ENCODE data around the gene RFC4. TPM values are rescaled to one million over a fixed set of nuclear protein-coding genes. Genes with fewer than 3 reads are reported as not detected.

RFC4 gene
- total and polyA plus RNA-seq, 2 of the 13 experiments (the other 11 are each of a cell fraction or from before 2014, with no cell fraction given): 18.5 to 103 TPM

- no peak for DNase-seq (ENCODE audit: low spot score)
- peaks cover 17% of the 10 kb centered on the region for H3K4me1 ChIP-seq (ENCODE audit: insufficient read depth, low read length)
- in situ Hi-C loops (cut with HindIII; ENCODE audit: extremely low pct_ligation_motif_present, low pct_unique_long_range_greater_than_20kb) (no loop called here), intact Hi-C loops (cut with micrococcal nuclease; ENCODE audit: unreplicated experiment) (no loop called here)
- no peak overlapping the region for H3K4me2 ChIP-seq (ENCODE audit: low read depth, low read length)
- TF ChIP-seq ZEB1 (IDR thresholded peaks at IDR 0.05; ENCODE audit: insufficient replicate concordance, low read depth): no peak
- TF ChIP-seq TSC22D2 (CRISPR knock-in tag; IDR thresholded peaks at IDR 0.05; ENCODE audit: borderline replicate concordance): no peak
- no peak for TF ChIP-seq CBFB (CRISPR knock-in tag; IDR thresholded peaks at IDR 0.05)
- no peak for TF ChIP-seq KMT2A (CRISPR knock-in tag; IDR thresholded peaks at IDR 0.05)
- no peak for TF ChIP-seq ZBTB3 (CRISPR knock-in tag; IDR thresholded peaks at IDR 0.05; ENCODE audit: borderline replicate concordance, low read depth)
- no peak for TF ChIP-seq ARHGAP35 (CRISPR knock-in tag; IDR thresholded peaks at IDR 0.05; ENCODE audit: borderline replicate concordance)
- TF ChIP-seq MYC (CRISPR knock-in tag; IDR thresholded peaks at IDR 0.05; ENCODE audit: borderline replicate concordance): no peak
- no peak for TF ChIP-seq ZNF101 (CRISPR knock-in tag; IDR thresholded peaks at IDR 0.05; ENCODE audit: borderline replicate concordance, low read depth)
- TF ChIP-seq MTERF4 (CRISPR knock-in tag; IDR thresholded peaks at IDR 0.05): no peak
- no peak for TF ChIP-seq GMEB1 (CRISPR knock-in tag; IDR thresholded peaks at IDR 0.05; ENCODE audit: borderline replicate concordance)
- no peak for TF ChIP-seq ZNF3 (CRISPR knock-in tag; IDR thresholded peaks at IDR 0.05)
- TF ChIP-seq ZNF749 (CRISPR knock-in tag; IDR thresholded peaks at IDR 0.05; ENCODE audit: borderline replicate concordance): no peak
- no peak for TF ChIP-seq TCF7L2 (IDR thresholded peaks at IDR 0.05; ENCODE audit: low read depth, low read length)
- TF ChIP-seq ZNF674 (CRISPR knock-in tag; IDR thresholded peaks at IDR 0.05; ENCODE audit: low read depth): no peak
- TF ChIP-seq NCOA2 (CRISPR knock-in tag; IDR thresholded peaks at IDR 0.05): no peak
- no peak for TF ChIP-seq HCFC1 (IDR thresholded peaks at IDR 0.05; ENCODE audit: low read depth, low read length)
- no peak for FAIRE-seq
- POLR2A ChIA-PET: no interaction called here
- ATAC-seq: no peak
- no peak overlapping the region for H3K4me3 ChIP-seq (replicated peaks in 1 of 3; ENCODE audit: insufficient read depth in 1 of 3, low read depth in 2 of 3, low read length in 3 of 3)
- WGBS (ENCODE audit: low lambda C conversion rate): 39% methylated on average over 3 of the region's 4 CpGs
- CTCF ChIA-PET (ENCODE audit: low intra/inter-chr PET ratio, low total read pairs): no interaction called here
- no peak overlapping the region for H2AFZ ChIP-seq (ENCODE audit: low read length)
- H3K9ac ChIP-seq (ENCODE audit: insufficient read depth, low read depth, low read length): no peak overlapping the region
- no TSS peak for BruUV-seq (replicated peaks)
- no peaks in the 10 kb centered on the region for H3K9me3 ChIP-seq (ENCODE audit: low read length)
- no peaks in the 10 kb centered on the region for H4K20me1 ChIP-seq (ENCODE audit: insufficient read depth, low read length)
- H3K36me3 ChIP-seq (replicated peaks in 1 of 2; ENCODE audit: control insufficient read depth in 1 of 2, insufficient read depth in 2 of 2, low read length in 2 of 2): no peaks in the 10 kb centered on the region
- H3K27me3 ChIP-seq (ENCODE audit: control insufficient read depth in 1 of 2, insufficient read depth in 2 of 2, low read length in 2 of 2): peaks cover 4 to 34% of the 10 kb centered on the region in 2 experiments; a peak in 3 of 5 replicates
- no peaks in the 10 kb centered on the region for H3K79me2 ChIP-seq (ENCODE audit: insufficient read depth, low read length)
- no peak overlapping the region for H3K27ac ChIP-seq (ENCODE audit: extremely low read length, insufficient read depth, low read length)
These were observed 35.3 kb upstream of the RFC4 start for GRCh38 chr3:186841620-186842019.

Measured in HepG2 (cell line).